B cell (primary cell): Measurements from ENCODE around the gene RIMBP3B.
"Not testable (repeated sequence)": the region's sequence is repeated elsewhere in the genome, so short reads cannot be mapped to it uniquely, and the experiment has no call there.

Experiments used
- EZH2 ChIP-seq: IDR thresholded peaks from 2 replicates; pipeline ENCODE4 v1.6.1; 2012; ENCODE audit warnings: borderline replicate concordance, low read depth, mild to moderate bottlenecking, moderate library complexity, low read length; ENCODE audit not compliant: insufficient read depth, poor library complexity, severe bottlenecking
- TF ChIP-seq, protein P1 (sequence below): fragments of 200-600 bp; IDR thresholded peaks from one replicate; pipeline ENCODE4 v1.8.0; 2022; ENCODE audit warnings: antibody characterized with exemption, mild to moderate bottlenecking

DNA sequence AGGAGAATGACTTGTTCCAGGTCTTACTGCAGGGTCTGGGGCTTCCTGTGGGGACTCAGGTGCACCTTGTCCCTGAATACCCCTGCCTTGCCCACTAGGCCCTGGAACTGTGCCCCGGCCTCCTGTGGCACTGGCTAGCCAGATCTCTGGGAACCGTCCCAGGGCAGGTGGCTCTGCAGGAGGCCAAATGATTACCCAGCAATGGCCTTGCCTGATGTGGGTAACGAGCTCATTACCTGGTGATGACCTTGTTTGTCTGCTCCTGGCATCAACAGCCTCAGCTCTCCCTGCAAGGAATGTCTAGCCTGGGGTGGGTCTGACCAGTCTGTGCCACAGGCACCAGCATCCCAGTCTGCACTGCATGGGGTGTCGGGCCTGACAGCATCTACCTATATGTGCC is 18.2 kb upstream of the RIMBP3B start:
- TF ChIP-seq, protein P1, sequence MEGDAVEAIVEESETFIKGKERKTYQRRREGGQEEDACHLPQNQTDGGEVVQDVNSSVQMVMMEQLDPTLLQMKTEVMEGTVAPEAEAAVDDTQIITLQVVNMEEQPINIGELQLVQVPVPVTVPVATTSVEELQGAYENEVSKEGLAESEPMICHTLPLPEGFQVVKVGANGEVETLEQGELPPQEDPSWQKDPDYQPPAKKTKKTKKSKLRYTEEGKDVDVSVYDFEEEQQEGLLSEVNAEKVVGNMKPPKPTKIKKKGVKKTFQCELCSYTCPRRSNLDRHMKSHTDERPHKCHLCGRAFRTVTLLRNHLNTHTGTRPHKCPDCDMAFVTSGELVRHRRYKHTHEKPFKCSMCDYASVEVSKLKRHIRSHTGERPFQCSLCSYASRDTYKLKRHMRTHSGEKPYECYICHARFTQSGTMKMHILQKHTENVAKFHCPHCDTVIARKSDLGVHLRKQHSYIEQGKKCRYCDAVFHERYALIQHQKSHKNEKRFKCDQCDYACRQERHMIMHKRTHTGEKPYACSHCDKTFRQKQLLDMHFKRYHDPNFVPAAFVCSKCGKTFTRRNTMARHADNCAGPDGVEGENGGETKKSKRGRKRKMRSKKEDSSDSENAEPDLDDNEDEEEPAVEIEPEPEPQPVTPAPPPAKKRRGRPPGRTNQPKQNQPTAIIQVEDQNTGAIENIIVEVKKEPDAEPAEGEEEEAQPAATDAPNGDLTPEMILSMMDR, result not testable (repeated sequence)
- TF ChIP-seq EZH2, result not testable (repeated sequence)
